H9 (cell line): Measurements from ENCODE around the gene GRHL3. TPM values are rescaled to one million over a fixed set of nuclear protein-coding genes. Genes with fewer than 3 reads are reported as not detected.

Experiments used
- DNase-seq: peaks from one replicate; pipeline ENCODE4 v3.0.0-alpha.2; 2017
- H2AFZ ChIP-seq: one replicate; pipeline ENCODE4 v1.6.1; 2013; ENCODE audit warnings: mild to moderate bottlenecking, low read length, control low read depth, moderate library complexity
- H2AK5ac ChIP-seq: 2 replicates; pipeline ENCODE4 v1.6.1; 2013; ENCODE audit warnings: low read length, control low read depth, mixed read lengths; ENCODE audit not compliant: insufficient read length
- H2BK120ac ChIP-seq: one replicate; pipeline ENCODE4 v1.6.1; 2013; ENCODE audit warnings: low read depth, mild to moderate bottlenecking, low read length, control low read depth, inconsistent platforms; ENCODE audit not compliant: poor library complexity, severe bottlenecking
- H2BK12ac ChIP-seq: 2 replicates; pipeline ENCODE4 v1.6.1; 2013; ENCODE audit warnings: low read length, control low read depth, mixed read lengths, low read depth; ENCODE audit not compliant: insufficient read length
- H2BK15ac ChIP-seq: 2 replicates; pipeline ENCODE4 v1.6.1; 2013; ENCODE audit warnings: low read depth, low read length, control low read depth
- H2BK20ac ChIP-seq: one replicate; pipeline ENCODE4 v1.6.1; 2013; ENCODE audit warnings: low read depth, mild to moderate bottlenecking, low read length, control low read depth, inconsistent platforms; ENCODE audit not compliant: poor library complexity, severe bottlenecking
- H2BK5ac ChIP-seq: 2 replicates; pipeline ENCODE4 v1.6.1; 2013; ENCODE audit warnings: low read length, control low read depth, mixed read lengths; ENCODE audit not compliant: insufficient read length
- H3K14ac ChIP-seq: 2 replicates; pipeline ENCODE4 v1.6.1; 2013; ENCODE audit warnings: low read length, control low read depth; ENCODE audit not compliant: insufficient read depth
- H3K18ac ChIP-seq: 2 replicates; pipeline ENCODE4 v1.6.1; 2013; ENCODE audit warnings: low read depth, mild to moderate bottlenecking, mixed read lengths, low read length, control low read depth; ENCODE audit not compliant: insufficient read length
- H3K23ac ChIP-seq: 2 replicates; pipeline ENCODE4 v1.6.1; 2013; ENCODE audit warnings: low read length, control low read depth, mixed read lengths, low read depth; ENCODE audit not compliant: insufficient read length
- H3K23me2 ChIP-seq: 2 replicates; pipeline ENCODE4 v1.6.1; 2013; ENCODE audit warnings: low read depth, mild to moderate bottlenecking, mixed read lengths, low read length, control low read depth; ENCODE audit not compliant: insufficient read length, poor library complexity, severe bottlenecking
- H3K27ac ChIP-seq: 2 replicates; pipeline ENCODE4 v1.5.1; 2013; ENCODE audit warnings: low read length, control low read depth, mixed read lengths, low read depth; ENCODE audit not compliant: insufficient read length
- H3K27me3 ChIP-seq: 2 replicates; pipeline ENCODE4 v1.6.1; 2013; ENCODE audit warnings: low read length, control low read depth, inconsistent platforms; ENCODE audit not compliant: insufficient read depth
- H3K4ac ChIP-seq: 2 replicates; pipeline ENCODE4 v1.6.1; 2013; ENCODE audit warnings: low read depth, mild to moderate bottlenecking, control low read depth, inconsistent platforms, low read length, moderate library complexity
- H3K4me1 ChIP-seq: 2 replicates; pipeline ENCODE4 v1.6.1; 2013; ENCODE audit warnings: low read length, control low read depth, inconsistent platforms; ENCODE audit not compliant: insufficient read depth
- H3K4me2 ChIP-seq: 2 replicates; pipeline ENCODE4 v1.6.1; 2013; ENCODE audit warnings: low read length, control low read depth, mixed read lengths; ENCODE audit not compliant: insufficient read length, insufficient read depth
- H3K56ac ChIP-seq: 2 replicates; pipeline ENCODE4 v1.6.1; 2013; ENCODE audit warnings: low read depth, mild to moderate bottlenecking, mixed read lengths, low read length, control low read depth; ENCODE audit not compliant: insufficient read length
- H3K79me1 ChIP-seq: 2 replicates; pipeline ENCODE4 v1.6.1; 2013; ENCODE audit warnings: low read depth, mild to moderate bottlenecking, moderate library complexity, low read length, control low read depth, inconsistent platforms; ENCODE audit not compliant: insufficient read depth, poor library complexity, severe bottlenecking
- H3K79me2 ChIP-seq: 2 replicates; pipeline ENCODE4 v1.6.1; 2013; ENCODE audit warnings: low read length, control low read depth, inconsistent platforms; ENCODE audit not compliant: insufficient read depth
- H3K9ac ChIP-seq: 2 replicates; pipeline ENCODE4 v1.6.1; 2013; ENCODE audit warnings: low read length, control low read depth, mixed read lengths; ENCODE audit not compliant: insufficient read length; ENCODE audit errors: extremely low read depth
- H3K9me3 ChIP-seq: one replicate; pipeline ENCODE4 v1.6.1; 2013; ENCODE audit warnings: low read depth, low read length, inconsistent platforms; ENCODE audit not compliant: control insufficient read depth
- H3T11ph ChIP-seq: one replicate; pipeline ENCODE4 v1.6.1; 2013; ENCODE audit warnings: mild to moderate bottlenecking, low read length, control low read depth, inconsistent platforms
- H4K20me1 ChIP-seq: one replicate; pipeline ENCODE4 v1.6.1; 2013; ENCODE audit not compliant: control insufficient read depth, insufficient read length, insufficient read depth
- H4K5ac ChIP-seq: 2 replicates; pipeline ENCODE4 v1.6.1; 2013; ENCODE audit warnings: low read depth, mild to moderate bottlenecking, mixed read lengths, low read length, control low read depth; ENCODE audit not compliant: insufficient read length
- H4K8ac ChIP-seq: replicated peaks from 2 replicates; pipeline ENCODE4 v1.6.1; 2013; ENCODE audit warnings: low read length, control low read depth, mixed read lengths, low read depth; ENCODE audit not compliant: insufficient read length
- H4K91ac ChIP-seq: 2 replicates; pipeline ENCODE4 v1.6.1; 2013; ENCODE audit warnings: low read depth, mild to moderate bottlenecking, moderate library complexity, mixed read lengths, low read length, control low read depth; ENCODE audit not compliant: insufficient read length
- H3K27ac Mint-ChIP-seq, 3 experiments: 2 replicates in 2 of 3; 3 replicates in 1 of 3; pipeline ENCODE4 v1.8.0; 2020 to 2021; ENCODE audit warnings: mixed read lengths in 3 of 3, mild to moderate bottlenecking in 1 of 3, moderate library complexity in 1 of 3
- H3K27me3 Mint-ChIP-seq: 2 replicates; pipeline ENCODE4 v1.8.0; 2021; ENCODE audit warnings: low read depth, mild to moderate bottlenecking, moderate library complexity, mixed read lengths
- H3K36me3 Mint-ChIP-seq, 3 experiments: 2 replicates in 2 of 3; 3 replicates in 1 of 3; pipeline ENCODE4 v1.8.0; 2020 to 2021; ENCODE audit warnings: low read depth in 3 of 3, mixed read lengths in 3 of 3; ENCODE audit not compliant: insufficient read depth in 1 of 3
- H3K4me1 Mint-ChIP-seq, 2 experiments: 2 replicates each; pipeline ENCODE4 v1.8.0; 2020; ENCODE audit warnings: mixed read lengths in 2 of 2
- H3K4me3 Mint-ChIP-seq, 2 experiments: 2 replicates in 1 of 2; 3 replicates in 1 of 2; pipeline ENCODE4 v1.8.0; 2020 to 2021; ENCODE audit warnings: mild to moderate bottlenecking in 2 of 2, mixed read lengths in 2 of 2, moderate library complexity in 1 of 2
- H3K9me3 Mint-ChIP-seq, 2 experiments: 2 replicates in 1 of 2; 3 replicates in 1 of 2; pipeline ENCODE4 v1.8.0; 2020; ENCODE audit warnings: mild to moderate bottlenecking in 2 of 2, mixed read lengths in 2 of 2, moderate library complexity in 1 of 2
- WGBS: extraction: QIAGEN DNeasy Blood & Tissue Kit; methylation state at CpG from one replicate; pipeline ENCODE4 v1.1.7; 2013; ENCODE audit warnings: missing lambda C conversion rate, low lambda C conversion rate, mixed read lengths; ENCODE audit not compliant: insufficient read length; ENCODE audit errors: extremely low coverage; 5-methylcytosine and 5-hydroxymethylcytosine counted together
- total RNA-seq: library from RNA; stranded (reverse); gene quantifications from 2 replicates; pipeline ENCODE4 v1.2.1, GENCODE V29; 2021
- TF ChIP-seq, protein P1 (sequence below): fragments of 200-600 bp; sonication (generic); conservative IDR thresholded peaks from 3 replicates; pipeline ENCODE4 v1.8.0; 2021; ENCODE audit warnings: antibody characterized with exemption, mild to moderate bottlenecking

GRHL3 gene
- total RNA-seq, 1 experiment from 2014 or later = 3.5 TPM

DNA sequence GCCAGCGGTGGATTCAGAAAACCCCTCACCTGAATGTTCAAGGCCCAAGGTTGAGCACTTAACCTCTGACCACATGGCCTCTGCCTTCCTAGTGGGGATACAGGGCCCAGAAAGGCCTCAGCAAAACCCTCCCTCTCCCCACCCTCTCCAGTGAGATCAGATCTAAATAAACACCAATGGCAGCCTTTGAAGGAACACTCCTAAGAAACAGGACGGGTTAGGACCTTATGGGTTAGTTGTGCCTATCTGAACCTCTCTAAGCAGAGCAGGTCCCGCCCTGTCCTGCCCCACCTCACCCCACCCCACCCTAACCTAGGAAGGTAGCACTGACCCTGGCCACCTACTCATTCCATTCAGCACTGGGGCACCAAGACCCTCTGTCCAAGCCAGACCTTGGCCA lies 7.9 kb upstream of the GRHL3 start:
- H3K9me3 Mint-ChIP-seq = no peaks in the 10 kb centered on the region; a peak in 1 of 5 replicates
- Histone ChIP-seq H3K27ac (no peak overlapping the region), H3K18ac (no peak overlapping the region), H2AFZ (no peak overlapping the region), H3K4me1 (peaks cover 17% of the 10 kb centered on the region), H3K14ac (no peak overlapping the region), H3K23ac (no peak overlapping the region), H3K27me3 (no peaks in the 10 kb centered on the region), H3K79me2 (no peaks in the 10 kb centered on the region), H3K23me2 (no peaks in the 10 kb centered on the region), H2BK20ac (no peak overlapping the region), H2BK12ac (no peak overlapping the region), H3T11ph (no peak overlapping the region), H3K56ac (no peak overlapping the region), H4K8ac (no peak overlapping the region), H3K79me1 (no peaks in the 10 kb centered on the region), H4K5ac (no peak overlapping the region), H3K4me2 (no peak overlapping the region), H2BK15ac (no peak overlapping the region), H2AK5ac (no peak overlapping the region), H3K9me3 (no peaks in the 10 kb centered on the region), H2BK120ac (no peak overlapping the region), H4K91ac (no peak overlapping the region), H3K4ac (no peak overlapping the region), H3K9ac (no peak overlapping the region), H4K20me1 (no peaks in the 10 kb centered on the region), H2BK5ac (no peak overlapping the region)
- H3K27me3 Mint-ChIP-seq = no peaks in the 10 kb centered on the region
- no peak for DNase-seq
- peaks cover 52 to 55% of the 10 kb centered on the region in 2 experiments for H3K4me1 Mint-ChIP-seq
- no peak overlapping the region for H3K4me3 Mint-ChIP-seq
- H3K27ac Mint-ChIP-seq = peak overlapping the region in 1 of 3 experiments; percentile 79; a peak in 1 of 7 replicates
- TF ChIP-seq, protein P1, sequence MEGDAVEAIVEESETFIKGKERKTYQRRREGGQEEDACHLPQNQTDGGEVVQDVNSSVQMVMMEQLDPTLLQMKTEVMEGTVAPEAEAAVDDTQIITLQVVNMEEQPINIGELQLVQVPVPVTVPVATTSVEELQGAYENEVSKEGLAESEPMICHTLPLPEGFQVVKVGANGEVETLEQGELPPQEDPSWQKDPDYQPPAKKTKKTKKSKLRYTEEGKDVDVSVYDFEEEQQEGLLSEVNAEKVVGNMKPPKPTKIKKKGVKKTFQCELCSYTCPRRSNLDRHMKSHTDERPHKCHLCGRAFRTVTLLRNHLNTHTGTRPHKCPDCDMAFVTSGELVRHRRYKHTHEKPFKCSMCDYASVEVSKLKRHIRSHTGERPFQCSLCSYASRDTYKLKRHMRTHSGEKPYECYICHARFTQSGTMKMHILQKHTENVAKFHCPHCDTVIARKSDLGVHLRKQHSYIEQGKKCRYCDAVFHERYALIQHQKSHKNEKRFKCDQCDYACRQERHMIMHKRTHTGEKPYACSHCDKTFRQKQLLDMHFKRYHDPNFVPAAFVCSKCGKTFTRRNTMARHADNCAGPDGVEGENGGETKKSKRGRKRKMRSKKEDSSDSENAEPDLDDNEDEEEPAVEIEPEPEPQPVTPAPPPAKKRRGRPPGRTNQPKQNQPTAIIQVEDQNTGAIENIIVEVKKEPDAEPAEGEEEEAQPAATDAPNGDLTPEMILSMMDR = no peak
- WGBS = no CpG with 5 or more reads among the region's 3 CpGs
- no peaks in the 10 kb centered on the region for H3K36me3 Mint-ChIP-seq
